HEK293T (cell line): ENCODE data around the gene AMOT.

Experiments used
- BHLHE40 ChIP-seq: fragments of 450-650 bp; IDR thresholded peaks from 2 replicates; pipeline ENCODE4 v1.6.1; 2016; ENCODE audit warnings: mild to moderate bottlenecking, moderate library complexity, borderline replicate concordance
- ELF4 ChIP-seq: fragments of 450-650 bp; IDR thresholded peaks from 2 replicates; pipeline ENCODE4 v1.6.1; 2017; ENCODE audit warnings: antibody characterized with exemption
- FOXA1 ChIP-seq: fragments of 450-650 bp; IDR thresholded peaks from 2 replicates; pipeline ENCODE4 v1.6.1; 2016; ENCODE audit warnings: mild to moderate bottlenecking
- FOXM1 ChIP-seq: fragments of 450-650 bp; IDR thresholded peaks from 2 replicates; pipeline ENCODE4 v1.6.1; 2017; ENCODE audit warnings: mild to moderate bottlenecking, borderline replicate concordance
- HDGF ChIP-seq: fragments of 450-650 bp; IDR thresholded peaks from 2 replicates; pipeline ENCODE4 v1.6.1; 2017; ENCODE audit warnings: antibody characterized with exemption, borderline replicate concordance
- L3MBTL2 ChIP-seq: fragments of 450-650 bp; conservative IDR thresholded peaks from 2 replicates; pipeline ENCODE4 v1.6.1; 2016; ENCODE audit warnings: mild to moderate bottlenecking
- LEF1 ChIP-seq: fragments of 450-650 bp; IDR thresholded peaks from 2 replicates; pipeline ENCODE4 v1.6.1; 2017; ENCODE audit warnings: mild to moderate bottlenecking, borderline replicate concordance
- NFRKB ChIP-seq: fragments of 450-650 bp; IDR thresholded peaks from 2 replicates; pipeline ENCODE4 v1.6.1; 2016; ENCODE audit warnings: mild to moderate bottlenecking, moderate library complexity
- PKNOX1 ChIP-seq: fragments of 450-650 bp; IDR thresholded peaks from 2 replicates; pipeline ENCODE4 v1.6.1; 2016
- SP1 ChIP-seq: fragments of 450-650 bp; IDR thresholded peaks from 2 replicates; pipeline ENCODE4 v1.6.1; 2017
- SUZ12 ChIP-seq: fragments of 450-650 bp; IDR thresholded peaks from 2 replicates; pipeline ENCODE4 v1.6.1; 2016; ENCODE audit warnings: mild to moderate bottlenecking
- TARDBP ChIP-seq: fragments of 450-650 bp; IDR thresholded peaks from 2 replicates; pipeline ENCODE4 v1.6.1; 2016
- ZNF384 ChIP-seq: fragments of 450-650 bp; IDR thresholded peaks from 2 replicates; pipeline ENCODE4 v1.6.1; 2016

- TF ChIP-seq ZNF384 (no peak), TARDBP (no peak), ELF4 (no peak), HDGF (no peak), SUZ12 (no peak), FOXA1 (no peak), SP1 (no peak), L3MBTL2 (no peak), FOXM1 (no peak), NFRKB (no peak), PKNOX1 (peak; percentile 27; the same call in 1 of the 2 replicates), BHLHE40 (no peak), LEF1 (no peak)
These were observed 65.9 kb downstream of the AMOT start for GRCh38 chrX:112774651-112775293.
